ENCODE measurements around the gene CCDC170. TPM values are rescaled to one million over a fixed set of nuclear protein-coding genes. Genes with fewer than 3 reads are reported as not detected.

CCDC170 gene
- total RNA-seq, 1 experiment from 2014 or later = 0.12 TPM

DNA sequence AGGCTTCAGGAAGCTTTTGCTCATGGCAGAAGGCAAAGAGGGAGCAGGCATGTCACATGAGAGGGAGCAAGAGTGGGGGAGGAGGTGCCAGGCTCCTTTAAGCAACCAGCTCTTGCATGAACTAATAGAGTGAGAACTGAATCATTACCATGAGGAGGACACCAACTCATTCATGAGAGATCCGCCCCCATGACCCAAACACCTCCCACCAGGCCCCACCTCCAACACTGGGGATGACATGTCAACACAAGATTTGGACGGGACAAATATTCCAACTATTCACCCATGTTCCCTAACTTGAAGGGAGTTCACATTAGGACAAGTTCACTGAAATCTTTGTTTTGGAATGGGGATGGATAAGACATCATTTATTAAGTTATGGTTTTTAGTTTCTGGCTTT lies 158.5 kb downstream of the CCDC170 start:
- peaks cover 0 to 10% of the 10 kb centered on the region in 2 experiments; a peak in 2 of 4 replicates for H3K4me1 ChIP-seq (ENCODE audit: control insufficient read depth in 1 of 2, insufficient read depth in 2 of 2, low read length in 2 of 2)
- no peaks in the 10 kb centered on the region for H3K27me3 ChIP-seq (ENCODE audit: insufficient read depth, low read length)
- H4K20me1 ChIP-seq (ENCODE audit: insufficient read depth) = no peaks in the 10 kb centered on the region
- no peak for DNase-seq (ENCODE audit: low read depth, low spot score)
- RAD21 ChIA-PET (ENCODE audit: low non-redundant PET in 1 of 2, low total read pairs in 2 of 2, uncharacterized antibody in 2 of 2, unreplicated experiment in 2 of 2) = no interaction called here
- H3K27ac ChIP-seq (ENCODE audit: low read depth, low read length) = no peak overlapping the region
- intact Hi-C loops (cut with micrococcal nuclease) = no loop called here
- no peaks in the 10 kb centered on the region for H3K36me3 ChIP-seq (ENCODE audit: control insufficient read depth in 1 of 2, insufficient read depth in 2 of 2, low read length in 2 of 2)
- TF ChIP-seq CEBPB (IDR thresholded peaks at IDR 0.05; ENCODE audit: low read depth) = no peak
- no peak for TF ChIP-seq EZH2 (IDR thresholded peaks at IDR 0.05)
- TF ChIP-seq POLR2AphosphoS5 (IDR thresholded peaks at IDR 0.05; ENCODE audit: low read depth, low read length) = no peak
- no peak for TF ChIP-seq ZFX (IDR thresholded peaks at IDR 0.05)
- no peaks in the 10 kb centered on the region for H3K9me2 ChIP-seq (ENCODE audit: insufficient read depth)
- CTCF ChIA-PET = no interaction called here
- ATAC-seq = no peak
- no peak overlapping the region for H3K4me3 ChIP-seq (replicated peaks in 1 of 2; ENCODE audit: low read depth in 1 of 2, low read length in 2 of 2)
- no peak overlapping the region for H2AFZ ChIP-seq (ENCODE audit: low read depth, low read length, poor library complexity, severe bottlenecking)
- no peak overlapping the region for H3K9ac ChIP-seq (ENCODE audit: low read length)
- POLR2A ChIA-PET = no interaction called here
- H3K9me3 ChIP-seq (ENCODE audit: control insufficient read depth in 1 of 2, insufficient read depth in 1 of 2, low read depth in 1 of 2, low read length in 2 of 2) = peaks cover 0 to 8% of the 10 kb centered on the region in 2 experiments; a peak in 2 of 4 replicates
- BruUV-seq (replicated peaks) = no TSS peak
- no peaks in the 10 kb centered on the region for H3K79me2 ChIP-seq (ENCODE audit: insufficient read depth, low read length)
- H3K4me2 ChIP-seq (ENCODE audit: low read length) = no peak overlapping the region

DNA sequence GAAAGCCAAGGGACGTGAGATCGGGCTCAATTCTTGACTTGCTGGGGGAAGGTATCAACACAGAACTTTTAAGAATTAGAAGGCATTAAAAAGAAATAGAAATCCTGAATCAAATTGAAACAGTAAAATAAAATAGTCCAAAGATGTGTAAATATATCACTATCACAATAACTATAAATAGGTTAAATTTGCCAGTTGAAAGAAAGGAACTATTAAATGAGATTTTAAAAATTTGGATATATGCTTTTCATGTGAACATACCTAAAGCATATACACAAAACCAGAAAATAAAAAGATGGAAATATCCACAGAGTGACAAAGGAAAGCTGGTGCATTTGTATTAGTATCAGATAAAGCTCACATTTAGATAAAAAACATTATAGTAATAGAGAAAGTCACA lies 161.3 kb downstream of the CCDC170 start:
- POLR2A ChIA-PET = no interaction called here
- no peak overlapping the region for H3K9ac ChIP-seq (ENCODE audit: low read length)
- no peaks in the 10 kb centered on the region for H3K9me2 ChIP-seq (ENCODE audit: insufficient read depth)
- H3K4me3 ChIP-seq (replicated peaks in 1 of 2; ENCODE audit: low read depth in 1 of 2, low read length in 2 of 2) = no peak overlapping the region
- no peaks in the 10 kb centered on the region for H3K4me1 ChIP-seq (ENCODE audit: control insufficient read depth in 1 of 2, insufficient read depth in 2 of 2, low read length in 2 of 2)
- H4K20me1 ChIP-seq (ENCODE audit: insufficient read depth) = no peaks in the 10 kb centered on the region
- H3K27me3 ChIP-seq (ENCODE audit: insufficient read depth, low read length) = no peaks in the 10 kb centered on the region
- DNase-seq (ENCODE audit: low read depth, low spot score) (no peak), ATAC-seq (no peak)
- intact Hi-C loops (cut with micrococcal nuclease) = no loop called here
- no peak overlapping the region for H2AFZ ChIP-seq (ENCODE audit: low read depth, low read length, poor library complexity, severe bottlenecking)
- H3K79me2 ChIP-seq (ENCODE audit: insufficient read depth, low read length) = no peaks in the 10 kb centered on the region
- no peak overlapping the region for H3K4me2 ChIP-seq (ENCODE audit: low read length)
- H3K9me3 ChIP-seq (ENCODE audit: control insufficient read depth in 1 of 2, insufficient read depth in 1 of 2, low read depth in 1 of 2, low read length in 2 of 2) = peaks cover 0 to 8% of the 10 kb centered on the region in 2 experiments; a peak in 2 of 4 replicates
- H3K36me3 ChIP-seq (ENCODE audit: control insufficient read depth in 1 of 2, insufficient read depth in 2 of 2, low read length in 2 of 2) = no peaks in the 10 kb centered on the region
- RAD21 ChIA-PET (ENCODE audit: low non-redundant PET in 1 of 2, low total read pairs in 2 of 2, uncharacterized antibody in 2 of 2, unreplicated experiment in 2 of 2) = no interaction called here
- no peak overlapping the region for H3K27ac ChIP-seq (ENCODE audit: low read depth, low read length)
- no peak for TF ChIP-seq ZFX (IDR thresholded peaks at IDR 0.05)
- 0 out of 2 replicates have a peak, but pooled peaks have one; percentile 43 for TF ChIP-seq CBX3 (IDR thresholded peaks at IDR 0.05; ENCODE audit: low read depth)
- TF ChIP-seq EZH2phosphoT487 (IDR thresholded peaks at IDR 0.05; ENCODE audit: borderline replicate concordance) = no peak
- CTCF ChIA-PET = no interaction called here
- BruUV-seq (replicated peaks) = no TSS peak
